ENCODE measurements around the gene LIN37.
"Not testable (repeated sequence)": the region's sequence is repeated elsewhere in the genome, so short reads cannot be mapped to it uniquely, and the experiment has no call there.

LIN37 gene

GRCh38 chr19:35723671-35724070 is 24.7 kb upstream of the LIN37 start:
- TF ChIP-seq CTCF (IDR thresholded peaks at IDR 0.05; ENCODE audit: insufficient read depth, low read length, poor library complexity, severe bottlenecking) = no peak
- H3K27me3 ChIP-seq (replicated peaks; ENCODE audit: control insufficient read depth, insufficient read depth, low read length) = no peaks in the 10 kb centered on the region
- DNase-seq (ENCODE audit: extremely low read depth, insufficient read length) = no peak
- peaks cover 57% of the 10 kb centered on the region for H3K36me3 ChIP-seq (ENCODE audit: control insufficient read depth, insufficient read depth, low read length)
- no peak overlapping the region for H3K4me3 ChIP-seq (replicated peaks; ENCODE audit: low read depth, low read length)

- peaks cover 62% of the 10 kb centered on the region for H3K36me3 ChIP-seq (ENCODE audit: control insufficient read depth, insufficient read depth, low read length)
- not testable (repeated sequence) for DNase-seq (ENCODE audit: extremely low read depth, insufficient read length); H3K27me3 ChIP-seq (replicated peaks; ENCODE audit: control insufficient read depth, insufficient read depth, low read length); H3K4me3 ChIP-seq (replicated peaks; ENCODE audit: low read depth, low read length)
Observed at GRCh38 chr19:35724132-35724531, 24.2 kb upstream of the LIN37 start.

GRCh38 chr19:35724560-35724959 is 23.8 kb upstream of the LIN37 start:
- Histone ChIP-seq H3K4me3 (replicated peaks; ENCODE audit: low read depth, low read length) (no peak overlapping the region), H3K36me3 (ENCODE audit: control insufficient read depth, insufficient read depth, low read length) (peaks cover 65% of the 10 kb centered on the region), H3K27me3 (replicated peaks; ENCODE audit: control insufficient read depth, insufficient read depth, low read length) (no peaks in the 10 kb centered on the region)
- no peak for TF ChIP-seq CTCF (IDR thresholded peaks at IDR 0.05; ENCODE audit: insufficient read depth, low read length, poor library complexity, severe bottlenecking)
- DNase-seq (ENCODE audit: extremely low read depth, insufficient read length) = no peak

GRCh38 chr19:35725216-35725861 is 23.0 kb upstream of the LIN37 start:
- Histone ChIP-seq H3K27me3 (replicated peaks; ENCODE audit: control insufficient read depth, insufficient read depth, low read length) (no peaks in the 10 kb centered on the region), H3K36me3 (ENCODE audit: control insufficient read depth, insufficient read depth, low read length) (peaks cover 71% of the 10 kb centered on the region), H3K4me3 (replicated peaks; ENCODE audit: low read depth, low read length) (no peak overlapping the region)
- TF ChIP-seq CTCF (IDR thresholded peaks at IDR 0.05; ENCODE audit: insufficient read depth, low read length, poor library complexity, severe bottlenecking) = no peak
- no peak for DNase-seq (ENCODE audit: extremely low read depth, insufficient read length)

GRCh38 chr19:35727053-35727955 is 21.1 kb upstream of the LIN37 start:
- H3K36me3 ChIP-seq (ENCODE audit: control insufficient read depth, insufficient read depth, low read length) = peaks cover 73% of the 10 kb centered on the region
- TF ChIP-seq CTCF (IDR thresholded peaks at IDR 0.05; ENCODE audit: insufficient read depth, low read length, poor library complexity, severe bottlenecking) = no peak

GRCh38 chr19:35727956-35728706 is 20.2 kb upstream of the LIN37 start:
- no peak for TF ChIP-seq CTCF (IDR thresholded peaks at IDR 0.05; ENCODE audit: insufficient read depth, low read length, poor library complexity, severe bottlenecking)
- no peak for DNase-seq (ENCODE audit: extremely low read depth, insufficient read length)
- peaks cover 69% of the 10 kb centered on the region for H3K36me3 ChIP-seq (ENCODE audit: control insufficient read depth, insufficient read depth, low read length)
- H3K4me3 ChIP-seq (replicated peaks; ENCODE audit: low read depth, low read length) = no peak overlapping the region
- no peaks in the 10 kb centered on the region for H3K27me3 ChIP-seq (replicated peaks; ENCODE audit: control insufficient read depth, insufficient read depth, low read length)

More at GRCh38 chr19:35727053-35727955, 21.1 kb upstream of the LIN37 start:
- Histone ChIP-seq H3K4me3 (replicated peaks; ENCODE audit: low read depth, low read length) (no peak overlapping the region), H3K27me3 (replicated peaks; ENCODE audit: control insufficient read depth, insufficient read depth, low read length) (no peaks in the 10 kb centered on the region)
- no peak for DNase-seq (ENCODE audit: extremely low read depth, insufficient read length)

Data from GM06990 (cell line).